GM12878 (cell line): ENCODE results near the gene RIOX2. TPM values are rescaled to one million over a fixed set of nuclear protein-coding genes. Genes with fewer than 3 reads are reported as not detected.

Experiments used
- ATAC-seq: fragments of 200-7000 bp; cut with Tn5 transposase; 3 replicates; pipeline ENCODE4 v1.9.1; 2020; ENCODE audit warnings: mild to moderate bottlenecking, moderate library complexity
- BruUV-seq: library from RNA; stranded (reverse); fragments of 400-500 nt; replicated peaks from 2 replicates; lab custom pipeline; 2021; lab: Mats Ljungman, UMichigan
- CTCF ChIA-PET: fragments of 300-600 bp; sonication (Branson Sonifier 250); formaldehyde crosslinking; extraction: SDS; loops from one replicate; lab custom pipeline; 2021; ENCODE audit warnings: inconsistent platforms; lab: Yijun Ruan, JAX
- POLR2A ChIA-PET: fragments of 350-600 bp; formaldehyde crosslinking; extraction: SDS; loops from one replicate; lab custom pipeline; 2021; ENCODE audit warnings: inconsistent platforms; lab: Charles Lee
- RAD21 ChIA-PET: fragments of 300-600 bp; sonication (Branson Sonifier 250); formaldehyde crosslinking; loops from one replicate; lab custom pipeline; 2023; ENCODE audit warnings: antibody characterized with exemption; ENCODE audit not compliant: unreplicated experiment; lab: Charles Lee
- SMC1A ChIA-PET: fragments of 300-600 bp; sonication (Branson Sonifier 250); formaldehyde crosslinking; loops from one replicate; lab custom pipeline; 2023; ENCODE audit not compliant: unreplicated experiment, uncharacterized antibody; lab: Charles Lee
- DNase-seq: peaks from one replicate; pipeline ENCODE4 v3.0.0-alpha.2; 2011; ENCODE audit warnings: low read depth, low spot score
- FAIRE-seq: peaks from 3 replicates; lab custom pipeline; 2011; peaks lifted over from hg19 to GRCh38; lab: Jason Lieb, UNC
- H2AFZ ChIP-seq: 2 replicates; pipeline ENCODE4 v1.6.0; 2011; ENCODE audit warnings: low read depth, low read length, control low read depth; ENCODE audit not compliant: control insufficient read depth
- H3K27ac ChIP-seq: 2 replicates; pipeline ENCODE4 v1.5.1; 2011; ENCODE audit warnings: control low read depth; ENCODE audit not compliant: control insufficient read depth, insufficient read depth
- H3K27me3 ChIP-seq, 2 experiments: replicated peaks in 1 of 2; 2 replicates each; pipeline versions ENCODE4 v1.6.0 to v1.6.1; 2011; ENCODE audit warnings: low read length in 1 of 2; ENCODE audit not compliant: control insufficient read depth in 2 of 2, insufficient read depth in 2 of 2
- H3K36me3 ChIP-seq, 2 experiments: 2 replicates each; pipeline ENCODE4 v1.5.1; 2011; ENCODE audit warnings: low read length in 1 of 2; ENCODE audit not compliant: control insufficient read depth in 2 of 2, insufficient read depth in 2 of 2
- H3K4me1 ChIP-seq: 2 replicates; pipeline ENCODE4 v1.6.1; 2011; ENCODE audit warnings: mild to moderate bottlenecking, low read length, moderate library complexity, mixed read lengths; ENCODE audit not compliant: control insufficient read depth, insufficient read depth
- H3K4me2 ChIP-seq: 2 replicates; pipeline ENCODE4 v1.6.0; 2011; ENCODE audit warnings: control low read depth; ENCODE audit not compliant: control insufficient read depth, insufficient read depth
- H3K4me3 ChIP-seq: fragments of 200-600 bp; sonication (generic); 2 replicates; pipeline ENCODE4 v1.5.1; 2016
- H3K79me2 ChIP-seq: 2 replicates; pipeline ENCODE4 v1.6.0; 2011; ENCODE audit warnings: low read length; ENCODE audit not compliant: control insufficient read depth, insufficient read depth
- H3K9ac ChIP-seq: 2 replicates; pipeline ENCODE4 v1.8.0; 2011; ENCODE audit warnings: low read length, control low read depth, mixed read lengths; ENCODE audit not compliant: control insufficient read depth, insufficient read depth
- H3K9me3 ChIP-seq: replicated peaks from 3 replicates; pipeline ENCODE4 v1.5.1; 2011; ENCODE audit warnings: mild to moderate bottlenecking, low read length; ENCODE audit not compliant: control insufficient read depth, insufficient read depth
- H4K20me1 ChIP-seq: 2 replicates; pipeline ENCODE4 v1.6.0; 2011; ENCODE audit not compliant: control insufficient read depth, insufficient read depth
- BHLHE40 ChIP-seq, 2 experiments: fragments of 450-650 bp in 1 of 2; IDR thresholded peaks; 2 replicates each; pipeline ENCODE4 v1.6.1; 2011 to 2017; ENCODE audit warnings: low read depth in 2 of 2, borderline replicate concordance in 1 of 2, improper control_type of control experiment in 1 of 2, low read length in 1 of 2, mild to moderate bottlenecking in 1 of 2
- FOXK2 ChIP-seq: fragments of 450-650 bp; IDR thresholded peaks from 2 replicates; pipeline ENCODE4 v1.6.1; 2017; ENCODE audit warnings: mild to moderate bottlenecking, moderate library complexity
- FOXM1 ChIP-seq: IDR thresholded peaks from 2 replicates; pipeline ENCODE4 v1.6.1; 2012; ENCODE audit warnings: low read depth, mild to moderate bottlenecking, inconsistent platforms, low read length, moderate library complexity
- IRF4 ChIP-seq: IDR thresholded peaks from 2 replicates; pipeline ENCODE4 v1.6.1; 2011; ENCODE audit warnings: low read depth, low read length
- KLF5 ChIP-seq: fragments of 450-650 bp; IDR thresholded peaks from 2 replicates; pipeline ENCODE4 v1.6.1; 2014; ENCODE audit warnings: mild to moderate bottlenecking; ENCODE audit not compliant: partially characterized antibody
- NBN ChIP-seq: fragments of 450-650 bp; IDR thresholded peaks from 2 replicates; pipeline ENCODE4 v1.6.1; 2016
- NFIC ChIP-seq: IDR thresholded peaks from 2 replicates; pipeline ENCODE4 v1.6.1; 2012; ENCODE audit warnings: low read depth, mild to moderate bottlenecking, inconsistent platforms, low read length, moderate library complexity
- SIN3A ChIP-seq: IDR thresholded peaks from 2 replicates; pipeline ENCODE4 v1.6.1; 2012; ENCODE audit warnings: low read depth, low read length, improper control_type of control experiment
- WGBS: methylation state at CpG from one replicate; pipeline ENCODE4 v1.1.6; 2016; ENCODE audit warnings: low lambda C conversion rate; ENCODE audit not compliant: insufficient replicate concordance, insufficient coverage; ENCODE audit errors: missing lambda C conversion rate; 5-methylcytosine and 5-hydroxymethylcytosine counted together
- in situ Hi-C: fragments of 300-500 bp; cut with MboI; formaldehyde crosslinking; loops from 9 replicates; pipeline ENCODE4 v1.14.3; 2018; ENCODE audit warnings: mixed read lengths
- intact Hi-C: fragments of 100-400 bp; cut with micrococcal nuclease; formaldehyde crosslinking; loops from one replicate; pipeline ENCODE4 v1.14.2; 2022; ENCODE audit not compliant: unreplicated experiment
- polyA plus RNA-seq, 11 experiments: library from polyadenylated mRNA; depleted of rRNA in 4 of 11; unstranded in 6 of 11; stranded (reverse) in 5 of 11; fragments of >200 nt; fragmentation: Nextera tagmentation in 4 of 11; fragmentation: Illumina TruSeq in 1 of 11; extraction: Ambion mirVana in 4 of 11; extraction: Trizol in 1 of 11; gene quantifications; 1 replicate in 1 of 11; 2 replicates in 10 of 11; pipeline versions ENCODE4 v1.2.1 to v1.2.3, GENCODE V29; 2011 to 2016; ENCODE audit warnings: inconsistent platforms in 2 of 11, missing spikeins in 2 of 11, low read depth in 1 of 11
- total RNA-seq, 4 experiments: library from RNA; depleted of rRNA in 3 of 4; stranded (reverse); fragments of >200 nt in 3 of 4; fragmentation: Illumina TruSeq in 1 of 4; extraction: Trizol in 1 of 4; gene quantifications; 2 replicates each; pipeline versions ENCODE4 v1.2.1 to v1.2.3, GENCODE V29; 2013 to 2021
- TF ChIP-seq, protein P1 (sequence below): IDR thresholded peaks from 2 replicates; pipeline ENCODE4 v1.6.1; 2012; ENCODE audit warnings: low read depth, low read length, improper control_type of control experiment
- TF ChIP-seq, protein P2 (sequence below): IDR thresholded peaks from 2 replicates; pipeline ENCODE4 v1.6.1; 2011; ENCODE audit warnings: borderline replicate concordance, low read depth, mild to moderate bottlenecking, moderate library complexity, low read length; ENCODE audit not compliant: insufficient read depth, poor library complexity, severe bottlenecking

Gene RIOX2
- total and polyA plus RNA-seq, 10 of the 15 experiments (the other 5 are each of a cell fraction or from before 2014, with no cell fraction given): 24.1 to 52.6 (median 44.0) TPM

DNA sequence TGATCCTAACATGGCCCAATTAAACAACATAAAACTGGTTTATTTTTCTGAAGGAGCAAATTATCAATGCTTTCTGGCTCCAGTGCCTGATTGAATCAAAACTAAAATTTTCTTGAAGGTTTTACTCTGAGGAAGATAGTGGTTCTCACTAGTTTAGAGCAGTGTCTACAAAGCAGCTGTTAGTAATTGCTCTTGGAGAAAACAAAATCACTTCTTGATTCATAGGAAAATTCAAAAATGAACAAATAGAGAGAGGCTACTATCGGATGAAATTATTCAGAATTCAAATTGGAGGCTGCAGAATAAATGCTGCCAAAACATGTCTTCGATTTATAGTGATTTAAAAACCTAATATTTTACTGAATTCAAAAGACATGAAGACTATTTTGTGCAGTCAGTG, 15.1 kb upstream of the RIOX2 start:
- no peak for FAIRE-seq
- Histone ChIP-seq H2AFZ (no peak overlapping the region), H4K20me1 (no peaks in the 10 kb centered on the region), H3K79me2 (no peaks in the 10 kb centered on the region), H3K4me2 (no peak overlapping the region), H3K36me3 (no peaks in the 10 kb centered on the region), H3K9ac (no peak overlapping the region)
- CTCF ChIA-PET: interaction anchor here (1.2 kb wide), 1 partner anchor 14 kb away, joined by 3 read pairs; no protein-coding TSS in a partner anchor
- no peak for ATAC-seq
- 44% methylated on average over 2 of the region's 2 CpGs for WGBS
- POLR2A ChIA-PET: no interaction called here
- TF ChIP-seq FOXM1: no peak
- no peak for TF ChIP-seq SIN3A
- TF ChIP-seq, all 136 proteins: peak for 0
- H3K4me1 ChIP-seq: 0 out of 2 replicates have a peak, but pooled peaks cover 5% of the 10 kb centered on the region
- no peaks in the 10 kb centered on the region for H3K27me3 ChIP-seq
- H3K4me3 ChIP-seq: no peak overlapping the region
- H3K27ac ChIP-seq: no peak overlapping the region
- no peak for DNase-seq
- no peaks in the 10 kb centered on the region for H3K9me3 ChIP-seq
- in situ Hi-C loops: no loop called here
- no TSS peak for BruUV-seq
- ChIA-PET SMC1A (interaction anchor here (0.6 to 1.5 kb wide), 2 partner anchors 36 to 701 kb away, joined by 3 read pairs; no protein-coding TSS in a partner anchor), RAD21 (no interaction called here)
- intact Hi-C loops: no loop called here

DNA sequence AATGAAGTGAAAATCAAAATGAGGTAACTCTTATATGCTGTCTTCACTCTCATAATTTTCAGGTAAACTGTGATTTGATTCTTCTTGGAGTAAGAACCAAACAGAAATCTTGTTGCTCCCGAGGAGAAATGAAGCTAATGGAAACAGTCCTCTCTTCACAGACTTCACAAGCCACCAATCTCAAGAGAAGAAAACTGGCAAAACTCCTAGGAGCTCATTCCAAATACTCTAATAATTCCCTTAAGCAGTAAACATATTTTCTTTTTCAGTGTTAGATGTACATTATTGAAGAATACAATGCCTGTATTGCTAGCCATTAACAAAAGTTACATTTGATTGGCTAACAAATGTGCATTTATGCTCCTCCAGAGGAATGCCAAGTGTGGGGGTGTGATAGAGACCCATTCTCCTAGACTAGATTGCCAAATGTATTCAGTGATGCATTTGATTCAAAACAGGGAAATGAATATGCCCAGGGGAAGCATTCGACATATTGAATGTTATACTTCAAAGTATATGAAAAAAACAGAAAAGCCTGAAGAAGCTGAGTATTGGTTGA, 11.8 kb upstream of the RIOX2 start:
- TF ChIP-seq, protein P1, sequence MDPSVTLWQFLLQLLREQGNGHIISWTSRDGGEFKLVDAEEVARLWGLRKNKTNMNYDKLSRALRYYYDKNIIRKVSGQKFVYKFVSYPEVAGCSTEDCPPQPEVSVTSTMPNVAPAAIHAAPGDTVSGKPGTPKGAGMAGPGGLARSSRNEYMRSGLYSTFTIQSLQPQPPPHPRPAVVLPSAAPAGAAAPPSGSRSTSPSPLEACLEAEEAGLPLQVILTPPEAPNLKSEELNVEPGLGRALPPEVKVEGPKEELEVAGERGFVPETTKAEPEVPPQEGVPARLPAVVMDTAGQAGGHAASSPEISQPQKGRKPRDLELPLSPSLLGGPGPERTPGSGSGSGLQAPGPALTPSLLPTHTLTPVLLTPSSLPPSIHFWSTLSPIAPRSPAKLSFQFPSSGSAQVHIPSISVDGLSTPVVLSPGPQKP: no peak
- TF ChIP-seq IRF4 (no peak), KLF5 (no peak), FOXK2 (no peak), BHLHE40 (IDR thresholded peaks at IDR 0.05; ENCODE audit: borderline replicate concordance in 1 of 2, low read depth in 2 of 2, low read length in 1 of 2) (no peak), NBN (no peak), NFIC (no peak)
- TF ChIP-seq, protein P2, sequence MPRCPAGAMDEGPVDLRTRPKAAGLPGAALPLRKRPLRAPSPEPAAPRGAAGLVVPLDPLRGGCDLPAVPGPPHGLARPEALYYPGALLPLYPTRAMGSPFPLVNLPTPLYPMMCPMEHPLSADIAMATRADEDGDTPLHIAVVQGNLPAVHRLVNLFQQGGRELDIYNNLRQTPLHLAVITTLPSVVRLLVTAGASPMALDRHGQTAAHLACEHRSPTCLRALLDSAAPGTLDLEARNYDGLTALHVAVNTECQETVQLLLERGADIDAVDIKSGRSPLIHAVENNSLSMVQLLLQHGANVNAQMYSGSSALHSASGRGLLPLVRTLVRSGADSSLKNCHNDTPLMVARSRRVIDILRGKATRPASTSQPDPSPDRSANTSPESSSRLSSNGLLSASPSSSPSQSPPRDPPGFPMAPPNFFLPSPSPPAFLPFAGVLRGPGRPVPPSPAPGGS: no peak
- in situ Hi-C loops (no loop called here), intact Hi-C loops (no loop called here)
- no TSS peak for BruUV-seq
- WGBS: 30% methylated on average over 2 of the region's 2 CpGs
- ChIA-PET RAD21 (interaction anchor here (0.6 to 1.0 kb wide), 2 partner anchors 19 to 39 kb away, joined by 3 read pairs; no protein-coding TSS in a partner anchor), CTCF (interaction anchor here (1.1 to 1.9 kb wide), 5 partner anchors 13 to 187 kb away, joined by 3 to 7 read pairs (median 3); no protein-coding TSS in a partner anchor), POLR2A (no interaction called here), SMC1A (interaction anchor here (0.9 to 2.0 kb wide), 7 partner anchors 14 to 219 kb away, joined by 3 to 9 read pairs (median 3); no protein-coding TSS in a partner anchor)
- Histone ChIP-seq H3K4me1 (no peaks in the 10 kb centered on the region; the same call in 1 of the 2 replicates), H3K79me2 (no peaks in the 10 kb centered on the region), H3K9me3 (no peaks in the 10 kb centered on the region), H3K9ac (no peak overlapping the region), H3K27me3 (no peaks in the 10 kb centered on the region), H3K27ac (no peak overlapping the region), H2AFZ (no peak overlapping the region), H3K36me3 (no peaks in the 10 kb centered on the region), H3K4me2 (no peak overlapping the region), H3K4me3 (no peak overlapping the region), H4K20me1 (no peaks in the 10 kb centered on the region)
- DNase-seq (no peak), ATAC-seq (no peak), FAIRE-seq (no peak)
